Astrocyte (in vitro differentiated cells and primary cell): ENCODE data around the gene LSG1.

Source experiments
- CTCF ChIP-seq: IDR thresholded peaks from 2 replicates; pipeline ENCODE4 v1.5.1; 2011; ENCODE audit warnings: low read depth, mild to moderate bottlenecking, inconsistent platforms, low read length, moderate library complexity; ENCODE audit not compliant: insufficient read depth
- EZH2 ChIP-seq: IDR thresholded peaks from 2 replicates; pipeline ENCODE4 v1.6.1; 2012; ENCODE audit warnings: mild to moderate bottlenecking, low read length, inconsistent platforms; ENCODE audit not compliant: insufficient read depth

GRCh38 chr3:194632809-194633348 lies 39.1 kb downstream of the LSG1 start:
- TF ChIP-seq CTCF (no peak), EZH2 (no peak)
